Naive thymus-derived CD4-positive, alpha-beta T cell (primary cell): ENCODE data around the gene TACC2. TPM values are rescaled to one million over a fixed set of nuclear protein-coding genes. Genes with fewer than 3 reads are reported as not detected.

Experiments
- ATAC-seq: fragments of 150-1000 bp; cut with Tn5 transposase; 2 replicates; pipeline ENCODE4 v1.10.0; 2021; ENCODE audit warnings: mild to moderate bottlenecking, moderate library complexity
- CTCF ChIA-PET: fragments of 350-600 bp; sonication (Branson Sonifier 250); formaldehyde crosslinking; loops from one replicate; lab custom pipeline; 2021; ENCODE audit warnings: antibody characterized with exemption; lab: Charles Lee
- POLR2A ChIA-PET: fragments of 350-600 bp; sonication (Branson Sonifier 250); formaldehyde crosslinking; loops from one replicate; lab custom pipeline; 2021; ENCODE audit warnings: antibody characterized with exemption, inconsistent platforms; lab: Charles Lee
- DNase-seq, 9 donors: peaks; one replicate each; pipeline versions ENCODE4 v3.0.0 to v3.0.0-alpha.2; 2020 to 2022; ENCODE audit warnings: mixed read lengths in 1 of 9
- H3K27ac ChIP-seq: one replicate; pipeline ENCODE4 v1.7.0; 2013; ENCODE audit warnings: mild to moderate bottlenecking, low read depth, low read length, moderate library complexity
- H3K27me3 ChIP-seq, 2 donors: one replicate each; pipeline ENCODE4 v1.7.0; 2013; ENCODE audit warnings: low read length in 2 of 2, mild to moderate bottlenecking in 2 of 2, moderate library complexity in 2 of 2; ENCODE audit not compliant: control insufficient read depth in 2 of 2, insufficient read depth in 2 of 2
- H3K36me3 ChIP-seq, 3 experiments: 1 replicate in 2 of 3; 2 replicates in 1 of 3; pipeline ENCODE4 v1.7.0; 2013; ENCODE audit warnings: low read length in 3 of 3, mild to moderate bottlenecking in 3 of 3, moderate library complexity in 1 of 3; ENCODE audit not compliant: insufficient read depth in 3 of 3, control insufficient read depth in 2 of 3
- H3K4me1 ChIP-seq, 2 donors: one replicate each; pipeline ENCODE4 v1.7.0; 2013; ENCODE audit warnings: low read length in 2 of 2, mild to moderate bottlenecking in 2 of 2, moderate library complexity in 1 of 2; ENCODE audit not compliant: control insufficient read depth in 2 of 2, insufficient read depth in 2 of 2
- H3K4me3 ChIP-seq: 2 replicates; pipeline ENCODE4 v1.7.0; 2013; ENCODE audit warnings: mild to moderate bottlenecking, low read length
- H3K9me3 ChIP-seq, 3 experiments: 1 replicate in 2 of 3; 2 replicates in 1 of 3; pipeline ENCODE4 v1.7.0; 2013; ENCODE audit warnings: low read length in 3 of 3; ENCODE audit not compliant: control insufficient read depth in 2 of 3
- H3K27ac Mint-ChIP-seq, 9 donors: one replicate each; pipeline ENCODE4 v1.8.0; 2020 to 2022; ENCODE audit warnings: mixed read lengths in 9 of 9, mild to moderate bottlenecking in 8 of 9, moderate library complexity in 5 of 9, inconsistent platforms in 2 of 9
- H3K27me3 Mint-ChIP-seq, 5 donors: one replicate each; pipeline ENCODE4 v1.8.0; 2021 to 2022; ENCODE audit warnings: mixed read lengths in 5 of 5, mild to moderate bottlenecking in 1 of 5
- H3K36me3 Mint-ChIP-seq, 5 donors: one replicate each; pipeline ENCODE4 v1.8.0; 2020 to 2022; ENCODE audit warnings: mixed read lengths in 5 of 5, mild to moderate bottlenecking in 3 of 5, inconsistent platforms in 1 of 5
- H3K4me1 Mint-ChIP-seq, 7 donors: one replicate each; pipeline ENCODE4 v1.8.0; 2020 to 2022; ENCODE audit warnings: mixed read lengths in 7 of 7, mild to moderate bottlenecking in 3 of 7, inconsistent platforms in 1 of 7
- H3K4me3 Mint-ChIP-seq, 10 donors: one replicate each; pipeline ENCODE4 v1.8.0; 2020 to 2022; ENCODE audit warnings: mild to moderate bottlenecking in 10 of 10, mixed read lengths in 10 of 10, moderate library complexity in 6 of 10, inconsistent platforms in 2 of 10
- H3K9me3 Mint-ChIP-seq, 11 donors: one replicate each; pipeline ENCODE4 v1.8.0; 2020 to 2022; ENCODE audit warnings: mixed read lengths in 11 of 11, mild to moderate bottlenecking in 4 of 11, inconsistent platforms in 1 of 11, moderate library complexity in 1 of 11
- intact Hi-C, 2 donors: fragments of 100-400 bp; cut with micrococcal nuclease; formaldehyde crosslinking; loops; one replicate each; pipeline ENCODE4 v1.15.1; 2023
- polyA plus RNA-seq, 2 donors: library from polyadenylated mRNA; unstranded; fragments of 300-500 nt; fragmentation: Illumina TruSeq; gene quantifications; one replicate each; pipeline ENCODE4 v1.2.3, GENCODE V29; 2021
- total RNA-seq, 6 experiments: library from RNA in 5 of 6; stranded (reverse) in 5 of 6; gene quantifications; 1 replicate in 5 of 6; 2 replicates in 1 of 6; pipeline ENCODE4 v1.2.3 and lab custom pipeline; 2021 to 2026

TACC2 gene
- total and polyA plus RNA-seq, 7 experiments from 2014 or later, result 0.16 TPM; not detected in 6

- peaks cover 0 to 2% (median 0%) of the 10 kb centered on the region in 7 donors for H3K4me1 Mint-ChIP-seq
- CTCF ChIA-PET, result no interaction called here
- peaks cover 0 to 20% (median 9%) of the 10 kb centered on the region in 5 donors for H3K27me3 Mint-ChIP-seq
- Histone ChIP-seq H3K27me3 (no peaks in the 10 kb centered on the region), H3K27ac (no peak overlapping the region), H3K4me3 (no peak overlapping the region), H3K9me3 (no peaks in the 10 kb centered on the region), H3K4me1 (no peaks in the 10 kb centered on the region), H3K36me3 (no peaks in the 10 kb centered on the region)
- H3K4me3 Mint-ChIP-seq, result no peak overlapping the region
- peaks cover 0 to 4% (median 0%) of the 10 kb centered on the region in 5 donors for H3K36me3 Mint-ChIP-seq
- no peak for ATAC-seq
- intact Hi-C loops, result no loop called here
- DNase-seq, result no peak
- peaks cover 0 to 16% (median 2%) of the 10 kb centered on the region in 11 donors for H3K9me3 Mint-ChIP-seq
- no peak overlapping the region for H3K27ac Mint-ChIP-seq
- POLR2A ChIA-PET, result no interaction called here
Observed at GRCh38 chr10:122148876-122149560, 160.1 kb downstream of the TACC2 start.

GRCh38 chr10:122149561-122150505 is 160.9 kb downstream of the TACC2 start:
- Mint-ChIP-seq H3K36me3 (peaks cover 0 to 4% (median 0%) of the 10 kb centered on the region in 5 donors), H3K27ac (no peak overlapping the region), H3K27me3 (peaks cover 0 to 20% (median 11%) of the 10 kb centered on the region in 5 donors), H3K4me1 (peaks cover 0 to 2% (median 0%) of the 10 kb centered on the region in 7 donors), H3K4me3 (no peak overlapping the region), H3K9me3 (peaks cover 0 to 10% (median 2%) of the 10 kb centered on the region in 11 donors)
- ChIA-PET POLR2A (no interaction called here), CTCF (no interaction called here)
- Histone ChIP-seq H3K36me3 (no peaks in the 10 kb centered on the region), H3K9me3 (no peaks in the 10 kb centered on the region), H3K4me1 (no peaks in the 10 kb centered on the region), H3K27ac (no peak overlapping the region), H3K27me3 (no peaks in the 10 kb centered on the region), H3K4me3 (no peak overlapping the region)
- intact Hi-C loops, result no loop called here
- DNase-seq, result no peak
- no peak for ATAC-seq

GRCh38 chr10:122151121-122151694 is 162.2 kb downstream of the TACC2 start:
- ATAC-seq (no peak), DNase-seq (no peak)
- ChIA-PET POLR2A (no interaction called here), CTCF (no interaction called here)
- H3K27ac Mint-ChIP-seq, result no peak overlapping the region
- H3K27ac ChIP-seq, result no peak overlapping the region
- H3K27me3 ChIP-seq, result no peaks in the 10 kb centered on the region
- intact Hi-C loops, result no loop called here
- no peaks in the 10 kb centered on the region for H3K4me1 ChIP-seq
- H3K36me3 Mint-ChIP-seq, result no peaks in the 10 kb centered on the region
- no peaks in the 10 kb centered on the region for H3K9me3 ChIP-seq
- H3K4me3 ChIP-seq, result no peak overlapping the region
- peaks cover 0 to 2% (median 0%) of the 10 kb centered on the region in 7 donors for H3K4me1 Mint-ChIP-seq
- no peak overlapping the region for H3K4me3 Mint-ChIP-seq
- peaks cover 0 to 21% (median 11%) of the 10 kb centered on the region in 5 donors for H3K27me3 Mint-ChIP-seq
- no peaks in the 10 kb centered on the region for H3K36me3 ChIP-seq
- peaks cover 0 to 2% (median 0%) of the 10 kb centered on the region in 11 donors for H3K9me3 Mint-ChIP-seq

DNA sequence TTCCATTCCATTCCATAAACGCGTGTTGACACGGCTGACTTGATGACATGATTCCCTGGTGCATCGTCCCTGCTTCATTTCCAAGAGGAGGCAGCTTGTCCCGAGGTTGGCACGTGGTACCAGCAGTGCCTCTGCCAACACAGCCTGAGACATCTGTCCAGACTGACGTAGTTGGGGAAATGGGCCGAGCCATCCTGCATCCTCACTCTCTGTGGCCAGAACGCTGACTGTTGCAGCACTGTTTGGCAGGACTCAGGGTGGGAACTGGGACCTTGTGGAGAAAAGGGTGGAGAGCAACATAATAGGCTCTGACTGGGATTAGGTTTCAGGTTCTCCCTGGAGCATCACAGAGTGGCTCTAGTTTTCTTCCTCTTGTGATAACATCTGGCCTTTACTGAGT is 163.6 kb downstream of the TACC2 start:
- Mint-ChIP-seq H3K27me3 (peaks cover 0 to 33% (median 15%) of the 10 kb centered on the region in 5 donors), H3K9me3 (no peaks in the 10 kb centered on the region), H3K27ac (no peak overlapping the region), H3K36me3 (no peaks in the 10 kb centered on the region), H3K4me1 (peaks cover 0 to 2% (median 0%) of the 10 kb centered on the region in 7 donors), H3K4me3 (no peak overlapping the region)
- Histone ChIP-seq H3K4me1 (no peaks in the 10 kb centered on the region), H3K27me3 (no peaks in the 10 kb centered on the region), H3K27ac (no peak overlapping the region), H3K4me3 (no peak overlapping the region), H3K9me3 (no peaks in the 10 kb centered on the region), H3K36me3 (no peaks in the 10 kb centered on the region)
- intact Hi-C loops, result no loop called here
- DNase-seq (no peak), ATAC-seq (no peak)
- POLR2A ChIA-PET, result no interaction called here
- CTCF ChIA-PET, result no interaction called here

GRCh38 chr10:122154031-122154544 is 165.1 kb downstream of the TACC2 start:
- H3K27ac ChIP-seq, result no peak overlapping the region
- no peaks in the 10 kb centered on the region for H3K4me1 ChIP-seq
- no peak for ATAC-seq
- H3K9me3 Mint-ChIP-seq, result no peaks in the 10 kb centered on the region
- no peak for DNase-seq
- CTCF ChIA-PET, result interaction anchor here (0.5 kb wide), 1 partner anchor 303 kb away, joined by 3 read pairs; no protein-coding TSS in a partner anchor
- H3K27me3 ChIP-seq, result no peaks in the 10 kb centered on the region
- no peak overlapping the region for H3K4me3 Mint-ChIP-seq
- no peaks in the 10 kb centered on the region for H3K36me3 Mint-ChIP-seq
- intact Hi-C loops, result no loop called here
- H3K27ac Mint-ChIP-seq, result no peak overlapping the region
- no peak overlapping the region for H3K4me3 ChIP-seq
- peaks cover 3 to 42% (median 28%) of the 10 kb centered on the region in 5 donors for H3K27me3 Mint-ChIP-seq
- POLR2A ChIA-PET, result no interaction called here
- H3K36me3 ChIP-seq, result no peaks in the 10 kb centered on the region
- H3K9me3 ChIP-seq, result no peaks in the 10 kb centered on the region
- H3K4me1 Mint-ChIP-seq, result no peaks in the 10 kb centered on the region

DNA sequence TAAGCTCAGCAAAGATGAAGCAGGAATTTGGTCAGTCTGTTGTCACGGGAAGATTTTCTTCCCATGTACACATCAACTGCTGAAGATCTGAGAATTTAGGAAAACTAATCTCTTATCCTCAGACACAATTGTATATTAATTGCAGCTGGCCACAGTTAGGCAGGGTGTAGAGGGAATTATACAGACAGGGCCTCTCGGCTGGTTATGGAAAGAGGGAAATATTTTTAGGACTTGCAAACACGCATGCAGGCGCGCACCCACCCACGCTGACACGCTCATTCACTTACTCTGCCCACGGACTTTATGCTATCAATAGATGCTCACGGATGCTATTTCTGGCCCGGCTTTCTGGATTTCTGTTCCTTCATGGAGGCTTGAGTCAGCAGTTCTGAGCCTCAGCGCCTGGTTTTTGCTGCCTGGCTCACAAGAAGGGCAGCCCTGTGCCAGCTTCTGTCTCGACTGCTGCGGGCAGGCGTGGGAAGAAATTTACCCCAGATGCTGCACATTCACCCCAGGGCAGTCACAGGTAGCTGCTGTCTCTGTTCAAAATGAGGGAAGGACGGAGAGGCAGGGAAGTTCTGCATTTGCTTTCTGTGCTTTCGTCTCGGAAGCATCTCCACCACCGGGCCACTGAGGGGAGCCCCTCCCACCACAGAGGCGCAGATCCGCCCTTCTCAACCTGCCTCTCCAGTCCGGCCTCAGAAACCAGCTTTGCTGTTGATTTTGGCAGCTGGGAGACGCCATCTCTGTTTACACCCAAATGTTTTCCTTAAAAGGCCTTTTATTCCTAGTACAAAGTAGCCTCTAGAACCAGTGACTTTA is 165.8 kb downstream of the TACC2 start:
- intact Hi-C loops, result no loop called here
- CTCF ChIA-PET, result interaction anchor here (0.5 kb wide), 1 partner anchor 304 kb away, joined by 3 read pairs; no protein-coding TSS in a partner anchor
- no peak overlapping the region for H3K27ac Mint-ChIP-seq

More for the DNA sequence above, 165.8 kb downstream of the TACC2 start:
- H3K4me1 Mint-ChIP-seq, result no peaks in the 10 kb centered on the region
- Histone ChIP-seq H3K27me3 (no peaks in the 10 kb centered on the region), H3K4me3 (no peak overlapping the region), H3K36me3 (no peaks in the 10 kb centered on the region), H3K9me3 (no peaks in the 10 kb centered on the region), H3K4me1 (no peaks in the 10 kb centered on the region), H3K27ac (no peak overlapping the region)
- no peaks in the 10 kb centered on the region for H3K36me3 Mint-ChIP-seq
- H3K27me3 Mint-ChIP-seq, result peaks cover 3 to 42% (median 30%) of the 10 kb centered on the region in 5 donors
- DNase-seq, result no peak
- H3K9me3 Mint-ChIP-seq, result no peaks in the 10 kb centered on the region
- no peak overlapping the region for H3K4me3 Mint-ChIP-seq
- no peak for ATAC-seq
- POLR2A ChIA-PET, result no interaction called here
